ENCODE results near the gene PDE2A.
A peak's percentile ranks its signal among the peaks of the same experiment; 100 is the strongest.

PDE2A gene

GRCh38 chr11:72609045-72609444 lies 65.2 kb downstream of the PDE2A start:
- DNase-seq = peak; percentile 74

GRCh38 chr11:72607496-72607895 lies 66.7 kb downstream of the PDE2A start:
- DNase-seq = no peak

GRCh38 chr11:72606748-72607468 lies 67.3 kb downstream of the PDE2A start:
- peak; percentile 31 for DNase-seq

GRCh38 chr11:72605973-72606747 lies 68.1 kb downstream of the PDE2A start:
- no peak for DNase-seq

GRCh38 chr11:72604256-72604655 lies 70.0 kb downstream of the PDE2A start:
- DNase-seq = no peak

- DNase-seq = no peak
Measured at GRCh38 chr11:72602250-72602904, 71.8 kb downstream of the PDE2A start.

- DNase-seq = no peak
Measured at GRCh38 chr11:72600557-72600956, 73.7 kb downstream of the PDE2A start.

GRCh38 chr11:72599325-72600117 lies 74.7 kb downstream of the PDE2A start:
- DNase-seq = no peak

GRCh38 chr11:72598906-72599305 lies 75.3 kb downstream of the PDE2A start:
- no peak for DNase-seq

- no peak for DNase-seq
Measured at GRCh38 chr11:72598466-72598865, 75.8 kb downstream of the PDE2A start.

GRCh38 chr11:72597721-72598120 lies 76.5 kb downstream of the PDE2A start:
- no peak for DNase-seq

GRCh38 chr11:72595292-72595684 lies 78.9 kb downstream of the PDE2A start:
- DNase-seq = no peak

- DNase-seq = no peak
Measured at GRCh38 chr11:72594493-72595291, 79.5 kb downstream of the PDE2A start.

- DNase-seq = no peak
Measured at GRCh38 chr11:72592698-72593495, 81.3 kb downstream of the PDE2A start.

- DNase-seq = no peak
Measured at GRCh38 chr11:72591785-72592502, 82.3 kb downstream of the PDE2A start.

GRCh38 chr11:72591023-72591422 lies 83.2 kb downstream of the PDE2A start:
- DNase-seq = no peak

GRCh38 chr11:72589802-72590761 lies 84.1 kb downstream of the PDE2A start:
- peak; percentile 64 for DNase-seq

GRCh38 chr11:72588421-72589410 lies 85.5 kb downstream of the PDE2A start:
- DNase-seq = no peak
